Caco-2 (cell line): ENCODE data around the gene VAPB. TPM values are rescaled to one million over a fixed set of nuclear protein-coding genes. Genes with fewer than 3 reads are reported as not detected.

ENCODE experiments used
- BruUV-seq: library from RNA; stranded (reverse); fragments of 400-500 nt; replicated peaks from 2 replicates; lab custom pipeline; 2021; lab: Mats Ljungman, UMichigan
- CTCF ChIA-PET: fragments of 300-600 bp; sonication (Branson Sonifier 250); formaldehyde crosslinking; loops from one replicate; lab custom pipeline; 2022; ENCODE audit warnings: antibody characterized with exemption; lab: Charles Lee
- POLR2A ChIA-PET: fragments of 300-600 bp; sonication (Branson Sonifier 250); formaldehyde crosslinking; loops from one replicate; lab custom pipeline; 2022; ENCODE audit warnings: antibody characterized with exemption; lab: Charles Lee
- DNase-seq, 2 experiments: peaks; one replicate each; pipeline versions ENCODE4 v3.0.0 to v3.0.0-alpha.2; 2020 to 2022
- H3K27me3 ChIP-seq: replicated peaks from 2 replicates; pipeline ENCODE4 v1.6.0; 2011; ENCODE audit warnings: low read length; ENCODE audit not compliant: control insufficient read depth, insufficient read depth
- H3K36me3 ChIP-seq: 2 replicates; pipeline ENCODE4 v1.5.1; 2011; ENCODE audit warnings: low read length; ENCODE audit not compliant: control insufficient read depth, insufficient read depth
- H3K4me1 ChIP-seq: fragments of 250-450 bp; sonication (Bioruptor Pico); 2 replicates; pipeline ENCODE4 v1.5.1; 2020; ENCODE audit warnings: mild to moderate bottlenecking
- H3K4me3 ChIP-seq: 2 replicates; pipeline ENCODE4 v1.5.1; 2011; ENCODE audit warnings: low read depth, mild to moderate bottlenecking, control low read depth, low read length
- H3K9me3 ChIP-seq: fragments of 250-450 bp; sonication (Bioruptor Pico); 2 replicates; pipeline ENCODE4 v1.5.1; 2020; ENCODE audit warnings: mild to moderate bottlenecking, moderate library complexity
- H3K27ac Mint-ChIP-seq: one replicate; pipeline ENCODE4 v1.8.0; 2022; ENCODE audit warnings: mixed read lengths; ENCODE audit not compliant: unreplicated experiment
- H3K27me3 Mint-ChIP-seq: one replicate; pipeline ENCODE4 v1.8.0; 2022; ENCODE audit warnings: mixed read lengths; ENCODE audit not compliant: insufficient read depth, unreplicated experiment
- H3K36me3 Mint-ChIP-seq: one replicate; pipeline ENCODE4 v1.8.0; 2022; ENCODE audit warnings: mild to moderate bottlenecking, mixed read lengths; ENCODE audit not compliant: insufficient read depth, unreplicated experiment
- H3K4me1 Mint-ChIP-seq: one replicate; pipeline ENCODE4 v1.8.0; 2022; ENCODE audit warnings: low read depth, mixed read lengths; ENCODE audit not compliant: unreplicated experiment
- H3K4me3 Mint-ChIP-seq: one replicate; pipeline ENCODE4 v1.8.0; 2022; ENCODE audit warnings: mild to moderate bottlenecking, moderate library complexity, mixed read lengths; ENCODE audit not compliant: unreplicated experiment
- H3K9me3 Mint-ChIP-seq: one replicate; pipeline ENCODE4 v1.8.0; 2022; ENCODE audit warnings: mixed read lengths; ENCODE audit not compliant: unreplicated experiment
- CTCF ChIP-seq, 2 experiments: fragments of 200-600 bp in 1 of 2; IDR thresholded peaks; 1 replicate in 1 of 2; 2 replicates in 1 of 2; pipeline versions ENCODE4 v1.5.1 to v1.8.0; 2011 to 2022; ENCODE audit warnings: antibody characterized with exemption in 1 of 2, control low read depth in 1 of 2, inconsistent platforms in 1 of 2, low read depth in 1 of 2, low read length in 1 of 2, mild to moderate bottlenecking in 1 of 2, moderate library complexity in 1 of 2; ENCODE audit not compliant: insufficient read depth in 1 of 2, severe bottlenecking in 1 of 2, unreplicated experiment in 1 of 2
- intact Hi-C: fragments of 100-400 bp; cut with micrococcal nuclease; formaldehyde crosslinking; loops from one replicate; pipeline ENCODE4 v1.10.0; 2022; ENCODE audit not compliant: unreplicated experiment
- total RNA-seq: library from RNA; stranded (reverse); gene quantifications from 2 replicates; pipeline ENCODE4 v1.2.3, GENCODE V29; 2022

The VAPB gene
- total RNA-seq, 1 experiment from 2014 or later, result 186 TPM

GRCh38 chr20:58466729-58467571, 77.9 kb downstream of the VAPB start:
- Mint-ChIP-seq H3K4me3 (no peak overlapping the region), H3K4me1 (no peaks in the 10 kb centered on the region), H3K27ac (no peak overlapping the region), H3K9me3 (no peaks in the 10 kb centered on the region), H3K36me3 (no peaks in the 10 kb centered on the region), H3K27me3 (no peaks in the 10 kb centered on the region)
- no peaks in the 10 kb centered on the region for H3K4me1 ChIP-seq
- H3K4me3 ChIP-seq, result no peak overlapping the region
- ChIA-PET POLR2A (no interaction called here), CTCF (no interaction called here)
- BruUV-seq, result no TSS peak
- no peak for DNase-seq
- H3K36me3 ChIP-seq, result no peaks in the 10 kb centered on the region
- no peaks in the 10 kb centered on the region for H3K27me3 ChIP-seq
- TF ChIP-seq CTCF (IDR thresholded peaks at IDR 0.05; ENCODE audit: insufficient read depth in 1 of 2, low read depth in 1 of 2, low read length in 1 of 2, severe bottlenecking in 1 of 2, unreplicated experiment in 1 of 2), result no peak
- intact Hi-C loops, result no loop called here
- no peaks in the 10 kb centered on the region for H3K9me3 ChIP-seq

GRCh38 chr20:58467572-58468527, 78.8 kb downstream of the VAPB start:
- peak in 1 of 2 experiments; percentile 30 for DNase-seq
- Histone ChIP-seq H3K4me1 (no peaks in the 10 kb centered on the region), H3K4me3 (no peak overlapping the region), H3K9me3 (no peaks in the 10 kb centered on the region), H3K36me3 (no peaks in the 10 kb centered on the region), H3K27me3 (no peaks in the 10 kb centered on the region)
- no peak for TF ChIP-seq CTCF (IDR thresholded peaks at IDR 0.05; ENCODE audit: insufficient read depth in 1 of 2, low read depth in 1 of 2, low read length in 1 of 2, severe bottlenecking in 1 of 2, unreplicated experiment in 1 of 2)
- Mint-ChIP-seq H3K9me3 (no peaks in the 10 kb centered on the region), H3K36me3 (no peaks in the 10 kb centered on the region), H3K4me3 (no peak overlapping the region), H3K27ac (no peak overlapping the region), H3K4me1 (no peaks in the 10 kb centered on the region), H3K27me3 (no peaks in the 10 kb centered on the region)
- intact Hi-C loops, result no loop called here
- POLR2A ChIA-PET, result no interaction called here
- BruUV-seq, result no TSS peak
- CTCF ChIA-PET, result no interaction called here

- intact Hi-C loops, result loop anchor here (10.0 kb wide), 1 partner anchor 365 kb away; no protein-coding TSS in a partner anchor
- H3K9me3 ChIP-seq, result no peaks in the 10 kb centered on the region
- no TSS peak for BruUV-seq
- H3K27me3 Mint-ChIP-seq, result no peaks in the 10 kb centered on the region
- no peak for TF ChIP-seq CTCF (IDR thresholded peaks at IDR 0.05; ENCODE audit: insufficient read depth in 1 of 2, low read depth in 1 of 2, low read length in 1 of 2, severe bottlenecking in 1 of 2, unreplicated experiment in 1 of 2)
- no peaks in the 10 kb centered on the region for H3K4me1 ChIP-seq
- POLR2A ChIA-PET, result no interaction called here
- H3K36me3 ChIP-seq, result no peaks in the 10 kb centered on the region
- DNase-seq, result peak in 1 of 2 experiments; percentile 37
- no peaks in the 10 kb centered on the region for H3K27me3 ChIP-seq
- no peak overlapping the region for H3K4me3 Mint-ChIP-seq
- no peak overlapping the region for H3K4me3 ChIP-seq
- H3K36me3 Mint-ChIP-seq, result no peaks in the 10 kb centered on the region
- CTCF ChIA-PET, result no interaction called here
- H3K4me1 Mint-ChIP-seq, result no peaks in the 10 kb centered on the region
- no peak overlapping the region for H3K27ac Mint-ChIP-seq
- H3K9me3 Mint-ChIP-seq, result no peaks in the 10 kb centered on the region
These were observed 80.6 kb downstream of the VAPB start for GRCh38 chr20:58469616-58470015.
